A549 (cell line): Measurements from ENCODE around the gene NLRP1. TPM values are rescaled to one million over a fixed set of nuclear protein-coding genes. Genes with fewer than 3 reads are reported as not detected.

ENCODE experiments used
- ATAC-seq, 2 experiments: fragments of 200-7000 bp in 1 of 2; fragments of >200 bp in 1 of 2; cut with Nextera tagmentation in 1 of 2; cut with Tn5 transposase in 1 of 2; 3 replicates each; pipeline versions ENCODE4 v1.8.0 to v1.9.1; 2018 to 2020; ENCODE audit warnings: mild to moderate bottlenecking in 1 of 2, moderate library complexity in 1 of 2
- CTCF ChIA-PET: fragments of 300-600 bp; sonication (Branson Sonifier 250); formaldehyde crosslinking; extraction: SDS; loops from one replicate; lab custom pipeline; 2021; ENCODE audit warnings: antibody characterized with exemption, inconsistent platforms; lab: Yijun Ruan, JAX
- POLR2A ChIA-PET: fragments of 350-600 bp; formaldehyde crosslinking; extraction: SDS; loops from one replicate; lab custom pipeline; 2021; ENCODE audit warnings: antibody characterized with exemption, inconsistent platforms; lab: Yijun Ruan, JAX
- DNase-seq, 2 experiments: peaks; one replicate each; pipeline versions ENCODE4 v3.0.0 to v3.0.0-alpha.2; 2011 to 2016; ENCODE audit warnings: low read depth in 1 of 2, low spot score in 1 of 2
- FAIRE-seq: peaks from 2 replicates; lab custom pipeline; 2011; peaks lifted over from hg19 to GRCh38; lab: Jason Lieb, UNC
- H3K27ac ChIP-seq, 2 experiments: fragments of >200 bp; sonication (Bioruptor Twin); formaldehyde crosslinking; 3 replicates each; pipeline ENCODE4 v1.5.1; 2016 to 2017
- H3K4me1 ChIP-seq: fragments of >200 bp; sonication (Bioruptor Twin); formaldehyde crosslinking; 3 replicates; pipeline ENCODE4 v1.6.1; 2016
- H3K4me2 ChIP-seq: fragments of >200 bp; sonication (Bioruptor Twin); formaldehyde crosslinking; 3 replicates; pipeline ENCODE4 v1.6.1; 2016
- H3K4me3 ChIP-seq: fragments of >200 bp; sonication (Bioruptor Twin); formaldehyde crosslinking; 3 replicates; pipeline ENCODE4 v1.5.1; 2016
- H3K9me3 ChIP-seq: fragments of >200 bp; sonication (Bioruptor Twin); formaldehyde crosslinking; 3 replicates; pipeline ENCODE4 v1.6.1; 2016
- CBX2 ChIP-seq: fragments of 200-600 bp; sonication (generic); IDR thresholded peaks from 2 replicates; pipeline ENCODE4 v1.6.1; 2016; ENCODE audit warnings: low read depth, mild to moderate bottlenecking, borderline replicate concordance
- CBX8 ChIP-seq: fragments of 200-600 bp; sonication (generic); IDR thresholded peaks from 2 replicates; pipeline ENCODE4 v1.6.1; 2016
- CEBPB ChIP-seq, 2 experiments: fragments of >200 bp in 1 of 2; sonication (Bioruptor Twin) in 1 of 2; formaldehyde crosslinking in 1 of 2; IDR thresholded peaks; 2 replicates each; pipeline ENCODE4 v1.6.1; 2012 to 2016
- EHMT2 ChIP-seq: fragments of 200-600 bp; sonication (generic); IDR thresholded peaks from 2 replicates; pipeline ENCODE4 v1.6.1; 2016; ENCODE audit warnings: antibody characterized with exemption, low read depth, mild to moderate bottlenecking, moderate library complexity
- ESRRA ChIP-seq: fragments of 150-350 bp; IDR thresholded peaks from 2 replicates; pipeline ENCODE4 v1.6.1; 2014; ENCODE audit warnings: mild to moderate bottlenecking, low read length, borderline replicate concordance
- FOXS1 ChIP-seq: fragments of 250-450 bp; sonication (Bioruptor Pico); IDR thresholded peaks from 2 replicates; pipeline ENCODE4 v1.5.0; 2020; ENCODE audit warnings: mild to moderate bottlenecking, moderate library complexity
- HEYL ChIP-seq: fragments of 250-450 bp; sonication (Bioruptor Pico); IDR thresholded peaks from 2 replicates; pipeline ENCODE4 v1.8.0; 2021; ENCODE audit warnings: mild to moderate bottlenecking, moderate library complexity
- HOXB13 ChIP-seq: fragments of 250-450 bp; sonication (Bioruptor Pico); IDR thresholded peaks from 2 replicates; pipeline ENCODE4 v1.5.0; 2020; ENCODE audit warnings: low read depth, mild to moderate bottlenecking, moderate library complexity
- HOXB5 ChIP-seq: fragments of 250-450 bp; sonication (Bioruptor Pico); IDR thresholded peaks from 2 replicates; pipeline ENCODE4 v1.5.0; 2020; ENCODE audit warnings: mild to moderate bottlenecking, moderate library complexity
- KDM5A ChIP-seq: fragments of 200-600 bp; sonication (generic); IDR thresholded peaks from 2 replicates; pipeline ENCODE4 v1.6.1; 2016; ENCODE audit warnings: antibody characterized with exemption, mild to moderate bottlenecking
- NFE2L2 ChIP-seq: fragments of 150-350 bp; conservative IDR thresholded peaks from 2 replicates; pipeline ENCODE4 v1.6.1; 2014; ENCODE audit warnings: low read length
- NR3C1 ChIP-seq: fragments of >200 bp; sonication (Bioruptor Twin); formaldehyde crosslinking; IDR thresholded peaks from 3 replicates; pipeline ENCODE4 v1.6.1; 2017
- PHF8 ChIP-seq: fragments of 200-600 bp; sonication (generic); IDR thresholded peaks from 2 replicates; pipeline ENCODE4 v1.6.1; 2016; ENCODE audit warnings: low read depth, mild to moderate bottlenecking, antibody characterized with exemption, moderate library complexity, borderline replicate concordance
- POLR2A ChIP-seq: IDR thresholded peaks from 2 replicates; pipeline ENCODE4 v1.6.1; 2012; ENCODE audit warnings: mild to moderate bottlenecking, low read length
- POLR2AphosphoS2 ChIP-seq: conservative IDR thresholded peaks from 2 replicates; pipeline ENCODE4 v1.6.1; 2012; ENCODE audit warnings: low read length, improper control_type of control experiment, inconsistent platforms
- RAD21 ChIP-seq, 2 experiments: fragments of >200 bp in 1 of 2; sonication (Bioruptor Twin) in 1 of 2; formaldehyde crosslinking in 1 of 2; IDR thresholded peaks in 1 of 2; conservative IDR thresholded peaks in 1 of 2; 2 replicates in 1 of 2; 3 replicates in 1 of 2; pipeline ENCODE4 v1.6.1; 2012 to 2018; ENCODE audit warnings: inconsistent platforms in 1 of 2
- RNF2 ChIP-seq: fragments of 200-600 bp; sonication (generic); IDR thresholded peaks from 2 replicates; pipeline ENCODE4 v1.6.1; 2016; ENCODE audit warnings: low read depth, mild to moderate bottlenecking, antibody characterized with exemption, moderate library complexity, borderline replicate concordance
- TFCP2L1 ChIP-seq: fragments of 250-450 bp; sonication (Bioruptor Pico); IDR thresholded peaks from 2 replicates; pipeline ENCODE4 v1.5.0; 2021; ENCODE audit warnings: mild to moderate bottlenecking
- TP53 ChIP-seq: fragments of 250-450 bp; sonication (Bioruptor Pico); IDR thresholded peaks from 2 replicates; pipeline ENCODE4 v1.5.0; 2021; ENCODE audit warnings: mild to moderate bottlenecking, moderate library complexity
- ZFP36 ChIP-seq: fragments of 450-650 bp; IDR thresholded peaks from 2 replicates; pipeline ENCODE4 v1.6.1; 2014; ENCODE audit warnings: borderline replicate concordance; ENCODE audit not compliant: partially characterized antibody
- ZSCAN20 ChIP-seq: fragments of 250-450 bp; sonication (Bioruptor Pico); IDR thresholded peaks from 2 replicates; pipeline ENCODE4 v1.8.0; 2022; ENCODE audit warnings: mild to moderate bottlenecking, moderate library complexity
- WGBS: methylation state at CpG from one replicate; pipeline ENCODE4 v1.1.6; 2017; ENCODE audit errors: missing lambda C conversion rate; 5-methylcytosine and 5-hydroxymethylcytosine counted together
- polyA plus RNA-seq, 4 experiments: library from polyadenylated mRNA; depleted of rRNA in 3 of 4; stranded (reverse); fragments of >200 nt; fragmentation: RNase III in 1 of 4; extraction: RNeasy Plus Mini Kit Qiagen cat#74134 plus additional on column Dnase treatment in 1 of 4; gene quantifications; 2 replicates in 3 of 4; 3 replicates in 1 of 4; pipeline ENCODE4 v1.2.3, GENCODE V29; 2011 to 2017
- TF ChIP-seq, protein P1 (sequence below): fragments of 450-650 bp; IDR thresholded peaks from 2 replicates; pipeline ENCODE4 v1.6.1; 2014; ENCODE audit warnings: antibody characterized with exemption
- TF ChIP-seq, protein P2 (sequence below): fragments of >200 bp; sonication (Bioruptor Twin); formaldehyde crosslinking; IDR thresholded peaks from 2 replicates; pipeline ENCODE4 v1.6.1; 2016
- TF ChIP-seq, protein P3 (sequence below): fragments of 250-450 bp; sonication (Bioruptor Pico); IDR thresholded peaks from 2 replicates; pipeline ENCODE4 v1.5.0; 2021; ENCODE audit warnings: mild to moderate bottlenecking, moderate library complexity, borderline replicate concordance
- TF ChIP-seq, protein P4 (sequence below): IDR thresholded peaks from 2 replicates; pipeline ENCODE4 v1.6.1; 2012; ENCODE audit warnings: low read depth, borderline replicate concordance
- TF ChIP-seq, protein P5 (sequence below): fragments of 250-450 bp; sonication (Bioruptor Pico); IDR thresholded peaks from 2 replicates; pipeline ENCODE4 v1.5.0; 2020; ENCODE audit warnings: low read depth, mild to moderate bottlenecking, moderate library complexity

Gene NLRP1
- polyA plus RNA-seq, 2 of the 4 experiments (the other 2 are of a cell fraction): 1.1 to 4.4 TPM

DNA sequence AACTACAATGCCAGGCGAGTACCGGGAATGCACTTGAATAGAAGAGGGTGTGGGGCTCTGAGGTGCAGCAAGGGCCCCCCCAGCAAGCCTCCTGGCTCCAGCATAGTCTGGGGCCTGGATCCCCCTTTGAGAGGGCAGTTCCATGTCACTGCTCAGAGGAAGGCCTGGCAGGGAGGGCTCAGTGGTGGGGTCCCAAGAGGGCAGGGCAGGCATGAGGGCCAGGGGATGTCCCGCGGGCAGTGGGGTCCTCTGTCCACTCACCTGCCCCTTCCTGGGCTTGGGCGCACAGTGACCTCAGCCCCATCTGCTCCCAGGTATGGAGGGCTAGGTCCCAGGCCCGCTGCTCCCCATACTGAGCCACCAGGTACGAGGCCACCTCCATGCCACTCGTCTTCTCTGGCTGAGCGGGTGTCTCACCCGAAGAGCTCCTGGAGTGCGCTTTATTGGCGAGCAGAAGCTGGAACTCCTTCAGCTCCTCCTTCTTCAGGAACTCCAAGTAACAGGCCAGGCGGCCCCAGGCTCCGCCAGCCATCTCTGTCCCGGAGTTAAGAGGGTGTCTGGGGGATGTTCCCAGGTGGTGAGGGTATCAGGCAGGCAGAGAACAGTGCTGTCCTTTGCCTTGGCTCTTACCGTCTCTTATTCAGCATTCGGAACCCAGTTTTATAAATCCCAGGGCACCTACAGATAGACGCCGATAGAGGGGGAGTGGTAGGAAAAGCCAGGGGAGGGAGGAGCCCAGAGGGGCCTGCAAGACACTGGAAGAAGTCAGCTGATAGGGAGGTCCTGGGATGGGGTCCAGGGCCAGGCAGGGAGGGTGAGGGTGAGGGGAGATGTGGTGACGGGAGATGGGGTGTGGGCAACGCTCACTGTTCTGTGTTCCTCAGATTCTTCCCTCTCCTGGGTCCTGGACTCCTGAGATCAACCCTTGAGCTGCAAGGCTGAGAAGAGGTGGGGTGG lies 605 bp downstream of the NLRP1 start (continued):
- TF ChIP-seq HOXB5 (CRISPR knock-in tag): no peak
- TF ChIP-seq RNF2: no peak
- TF ChIP-seq, protein P1, sequence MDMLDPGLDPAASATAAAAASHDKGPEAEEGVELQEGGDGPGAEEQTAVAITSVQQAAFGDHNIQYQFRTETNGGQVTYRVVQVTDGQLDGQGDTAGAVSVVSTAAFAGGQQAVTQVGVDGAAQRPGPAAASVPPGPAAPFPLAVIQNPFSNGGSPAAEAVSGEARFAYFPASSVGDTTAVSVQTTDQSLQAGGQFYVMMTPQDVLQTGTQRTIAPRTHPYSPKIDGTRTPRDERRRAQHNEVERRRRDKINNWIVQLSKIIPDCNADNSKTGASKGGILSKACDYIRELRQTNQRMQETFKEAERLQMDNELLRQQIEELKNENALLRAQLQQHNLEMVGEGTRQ: no peak
- no peak for TF ChIP-seq FOXS1
- TF ChIP-seq ZFP36: no peak
- TF ChIP-seq HEYL (CRISPR knock-in tag): no peak
- no peak for TF ChIP-seq KDM5A
- TF ChIP-seq NFE2L2: no peak
- TF ChIP-seq, protein P2, sequence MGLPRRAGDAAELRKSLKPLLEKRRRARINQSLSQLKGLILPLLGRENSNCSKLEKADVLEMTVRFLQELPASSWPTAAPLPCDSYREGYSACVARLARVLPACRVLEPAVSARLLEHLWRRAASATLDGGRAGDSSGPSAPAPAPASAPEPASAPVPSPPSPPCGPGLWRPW: no peak
- TF ChIP-seq EHMT2: no peak
- no peak for TF ChIP-seq HOXB13 (CRISPR knock-in tag)
- TF ChIP-seq, protein P3, sequence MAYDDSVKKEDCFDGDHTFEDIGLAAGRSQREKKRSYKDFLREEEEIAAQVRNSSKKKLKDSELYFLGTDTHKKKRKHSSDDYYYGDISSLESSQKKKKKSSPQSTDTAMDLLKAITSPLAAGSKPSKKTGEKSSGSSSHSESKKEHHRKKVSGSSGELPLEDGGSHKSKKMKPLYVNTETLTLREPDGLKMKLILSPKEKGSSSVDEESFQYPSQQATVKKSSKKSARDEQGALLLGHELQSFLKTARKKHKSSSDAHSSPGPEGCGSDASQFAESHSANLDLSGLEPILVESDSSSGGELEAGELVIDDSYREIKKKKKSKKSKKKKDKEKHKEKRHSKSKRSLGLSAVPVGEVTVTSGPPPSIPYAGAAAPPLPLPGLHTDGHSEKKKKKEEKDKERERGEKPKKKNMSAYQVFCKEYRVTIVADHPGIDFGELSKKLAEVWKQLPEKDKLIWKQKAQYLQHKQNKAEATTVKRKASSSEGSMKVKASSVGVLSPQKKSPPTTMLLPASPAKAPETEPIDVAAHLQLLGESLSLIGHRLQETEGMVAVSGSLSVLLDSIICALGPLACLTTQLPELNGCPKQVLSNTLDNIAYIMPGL (CRISPR knock-in tag): no peak

DNA sequence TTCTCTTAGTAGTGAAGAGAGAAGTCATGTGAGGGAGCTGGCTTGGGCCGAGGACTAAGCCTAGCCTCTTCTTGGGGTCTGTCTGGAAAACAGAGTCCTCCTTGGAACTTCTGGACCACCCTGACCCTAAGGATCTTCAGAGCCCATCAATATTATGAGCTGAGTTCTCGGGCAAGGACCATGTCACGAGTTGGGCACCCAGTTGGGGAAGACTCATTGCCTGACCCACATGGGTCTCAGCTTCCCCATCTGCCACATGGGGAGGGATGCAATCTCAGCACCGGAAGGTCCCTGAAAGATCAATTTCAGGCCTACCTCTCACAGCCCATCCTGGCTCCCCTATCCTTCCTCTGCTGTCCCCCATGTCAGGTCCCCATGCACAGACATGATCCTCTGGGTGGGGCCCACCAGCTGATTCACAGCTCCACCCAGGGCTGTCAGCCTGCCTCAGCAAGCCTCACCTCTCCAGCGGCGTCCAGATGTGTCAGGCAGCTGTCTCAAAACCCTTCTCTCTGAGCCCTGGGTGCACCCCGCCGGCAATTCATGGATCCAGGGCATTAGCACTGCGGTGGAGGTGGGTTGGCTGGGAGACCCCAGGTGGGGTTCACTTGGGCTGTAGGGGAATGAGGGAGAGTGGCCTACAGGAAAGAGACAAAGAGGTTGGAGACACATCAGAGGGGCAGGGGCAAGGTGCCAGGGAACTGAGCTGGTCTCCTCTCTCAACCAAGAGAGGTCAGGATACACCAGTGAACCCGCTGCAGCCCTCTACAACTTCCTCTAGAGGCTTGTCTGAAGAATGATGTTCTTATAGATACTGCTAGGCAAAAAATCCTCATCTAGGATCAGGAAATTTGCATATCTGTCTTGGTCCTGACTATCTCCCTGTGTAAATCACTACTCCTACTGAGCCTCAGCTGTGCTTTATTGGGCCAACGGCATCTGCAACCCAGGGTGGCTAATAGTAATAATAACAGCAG lies 1.8 kb downstream of the NLRP1 start:
- WGBS: 58% methylated on average over 11 of the region's 11 CpGs
- Histone ChIP-seq H3K4me1 (peaks cover 15% of the 10 kb centered on the region; the same call in 2 of the 3 replicates), H3K9me3 (no peaks in the 10 kb centered on the region), H3K4me3 (no peak overlapping the region), H3K27ac (no peak overlapping the region), H3K4me2 (no peak overlapping the region)
- POLR2A ChIA-PET: no interaction called here
- FAIRE-seq (no peak), ATAC-seq (no peak), DNase-seq (no peak)
- TF ChIP-seq CBX2: no peak
- no peak for TF ChIP-seq POLR2AphosphoS2
- TF ChIP-seq POLR2A: no peak
- TF ChIP-seq CBX8: no peak
- TF ChIP-seq NR3C1: no peak
- TF ChIP-seq, protein P2: no peak
- CTCF ChIA-PET: interaction anchor here (0.6 to 2.1 kb wide), 8 partner anchors 12 to 853 kb away, joined by 3 to 11 read pairs (median 4); partner anchors contain the start of genes AIPL1 and C1QBP

DNA sequence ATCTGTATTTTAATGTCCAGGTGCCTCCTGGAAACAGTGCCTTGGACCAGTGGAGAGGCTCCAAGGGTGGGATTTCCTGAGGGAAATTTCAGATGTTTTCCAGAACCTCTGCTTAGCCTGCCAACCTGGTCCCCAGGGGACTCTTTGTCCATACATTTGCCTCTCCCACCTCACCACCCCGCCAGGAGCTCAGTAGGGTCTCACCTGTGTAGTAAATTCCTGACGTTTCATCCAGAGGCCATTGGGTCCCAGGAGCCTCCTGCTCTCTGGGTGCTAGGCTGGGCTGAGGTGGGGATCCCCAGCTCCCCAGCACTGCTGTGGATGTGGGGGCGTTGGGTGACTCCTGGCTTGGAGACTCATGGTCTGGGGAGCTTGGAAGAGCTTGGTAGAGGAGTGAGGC lies 2.7 kb downstream of the NLRP1 start:
- no peak overlapping the region for H3K27ac ChIP-seq
- ChIA-PET POLR2A (no interaction called here), CTCF (interaction anchor here (0.6 to 2.1 kb wide), 7 partner anchors 10 to 854 kb away, joined by 3 to 11 read pairs (median 5); partner anchors contain the start of gene AIPL1)
- no peak overlapping the region for H3K4me2 ChIP-seq
- peaks cover 15% of the 10 kb centered on the region; the same call in 2 of the 3 replicates for H3K4me1 ChIP-seq
- no peak for TF ChIP-seq RAD21 (conservative IDR thresholded peaks at IDR 0.05 in 1 of 2, IDR thresholded peaks at IDR 0.05 in 1 of 2)
- no peak for TF ChIP-seq ESRRA
- no peak for TF ChIP-seq ZSCAN20 (CRISPR knock-in tag)
- no peak for TF ChIP-seq CEBPB (IDR thresholded peaks at IDR 0.05)
- TF ChIP-seq CBX8: no peak
- TF ChIP-seq, protein P4, sequence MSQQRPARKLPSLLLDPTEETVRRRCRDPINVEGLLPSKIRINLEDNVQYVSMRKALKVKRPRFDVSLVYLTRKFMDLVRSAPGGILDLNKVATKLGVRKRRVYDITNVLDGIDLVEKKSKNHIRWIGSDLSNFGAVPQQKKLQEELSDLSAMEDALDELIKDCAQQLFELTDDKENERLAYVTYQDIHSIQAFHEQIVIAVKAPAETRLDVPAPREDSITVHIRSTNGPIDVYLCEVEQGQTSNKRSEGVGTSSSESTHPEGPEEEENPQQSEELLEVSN: no peak
- TF ChIP-seq, protein P5, sequence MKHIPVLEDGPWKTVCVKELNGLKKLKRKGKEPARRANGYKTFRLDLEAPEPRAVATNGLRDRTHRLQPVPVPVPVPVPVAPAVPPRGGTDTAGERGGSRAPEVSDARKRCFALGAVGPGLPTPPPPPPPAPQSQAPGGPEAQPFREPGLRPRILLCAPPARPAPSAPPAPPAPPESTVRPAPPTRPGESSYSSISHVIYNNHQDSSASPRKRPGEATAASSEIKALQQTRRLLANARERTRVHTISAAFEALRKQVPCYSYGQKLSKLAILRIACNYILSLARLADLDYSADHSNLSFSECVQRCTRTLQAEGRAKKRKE (CRISPR knock-in tag): no peak
- TF ChIP-seq PHF8: no peak
- no peak for TF ChIP-seq TP53 (CRISPR knock-in tag)
- TF ChIP-seq TFCP2L1: no peak
- no peak for DNase-seq
- H3K4me3 ChIP-seq: no peak overlapping the region
- no peak for ATAC-seq
- no peak for FAIRE-seq
- H3K9me3 ChIP-seq: no peaks in the 10 kb centered on the region
- 5% methylated on average over 3 of the region's 3 CpGs for WGBS
